Rectal smooth muscle tissue (tissue), 1 donor: ENCODE measurements around the gene CNTN1.
"Not testable (repeated sequence)": the region's sequence is repeated elsewhere in the genome, so short reads cannot be mapped to it uniquely, and the experiment has no call there.

Experiments used
- H3K27ac ChIP-seq: one replicate; pipeline ENCODE4 v1.7.0; 2013; ENCODE audit warnings: low read depth, low read length, inconsistent platforms
- H3K27me3 ChIP-seq: one replicate; pipeline ENCODE4 v1.7.0; 2013; ENCODE audit warnings: low read length; ENCODE audit not compliant: control insufficient read depth, insufficient read depth
- H3K36me3 ChIP-seq: one replicate; pipeline ENCODE4 v1.7.0; 2013; ENCODE audit warnings: low read length; ENCODE audit not compliant: control insufficient read depth, insufficient read depth
- H3K4me1 ChIP-seq: one replicate; pipeline ENCODE4 v1.7.0; 2013; ENCODE audit warnings: low read length; ENCODE audit not compliant: control insufficient read depth, insufficient read depth
- H3K4me3 ChIP-seq: one replicate; pipeline ENCODE4 v1.7.0; 2013; ENCODE audit warnings: low read length
- H3K9ac ChIP-seq: one replicate; pipeline ENCODE4 v1.7.0; 2013; ENCODE audit warnings: low read length

Gene CNTN1

DNA sequence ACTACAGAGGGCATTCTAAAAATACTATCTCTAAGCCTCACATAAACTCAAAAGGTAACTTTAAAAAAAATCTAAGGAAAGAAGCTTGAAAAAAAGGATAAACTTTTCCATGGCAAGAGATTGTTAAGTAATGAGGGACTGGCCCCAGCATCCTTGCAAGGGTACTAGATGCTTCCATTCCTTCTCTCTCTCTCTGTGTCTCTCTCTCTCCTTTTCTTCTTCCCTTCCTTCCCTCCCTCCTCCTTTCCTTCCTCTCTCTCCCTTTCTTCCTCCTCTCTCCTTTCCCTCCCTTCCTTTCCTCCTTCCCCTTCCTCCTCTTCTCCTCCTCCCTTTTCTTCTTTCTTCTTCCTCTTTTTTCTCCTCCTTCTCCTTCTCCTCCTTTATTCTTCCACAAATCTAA is 23.8 kb downstream of the CNTN1 start:
- no peak overlapping the region for H3K9ac ChIP-seq
- no peak overlapping the region for H3K27ac ChIP-seq
- H3K4me3 ChIP-seq, result no peak overlapping the region
- H3K27me3 ChIP-seq, result no peaks in the 10 kb centered on the region
- no peaks in the 10 kb centered on the region for H3K36me3 ChIP-seq
- no peaks in the 10 kb centered on the region for H3K4me1 ChIP-seq

DNA sequence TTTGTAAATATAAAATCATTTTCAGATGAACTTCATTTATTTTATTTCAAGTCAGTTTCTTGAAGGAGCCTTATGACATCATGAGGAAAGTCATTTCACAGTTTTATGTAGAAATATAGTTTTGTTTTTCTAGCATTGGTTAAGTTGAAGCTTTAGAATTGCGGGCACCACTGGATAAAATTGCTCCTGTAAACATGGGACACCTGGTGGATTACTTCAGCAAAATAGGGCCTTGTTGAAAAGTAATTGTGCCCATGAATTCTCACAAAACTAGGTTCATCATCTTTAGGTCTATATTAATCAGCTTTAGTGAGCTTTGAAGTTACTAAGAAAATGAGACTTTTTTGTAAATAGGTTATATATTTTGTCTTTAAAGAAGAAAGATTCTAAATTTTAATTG is 25.3 kb downstream of the CNTN1 start:
- no peaks in the 10 kb centered on the region for H3K4me1 ChIP-seq
- no peak overlapping the region for H3K9ac ChIP-seq
- no peaks in the 10 kb centered on the region for H3K27me3 ChIP-seq
- no peaks in the 10 kb centered on the region for H3K36me3 ChIP-seq
- no peak overlapping the region for H3K4me3 ChIP-seq
- no peak overlapping the region for H3K27ac ChIP-seq

DNA sequence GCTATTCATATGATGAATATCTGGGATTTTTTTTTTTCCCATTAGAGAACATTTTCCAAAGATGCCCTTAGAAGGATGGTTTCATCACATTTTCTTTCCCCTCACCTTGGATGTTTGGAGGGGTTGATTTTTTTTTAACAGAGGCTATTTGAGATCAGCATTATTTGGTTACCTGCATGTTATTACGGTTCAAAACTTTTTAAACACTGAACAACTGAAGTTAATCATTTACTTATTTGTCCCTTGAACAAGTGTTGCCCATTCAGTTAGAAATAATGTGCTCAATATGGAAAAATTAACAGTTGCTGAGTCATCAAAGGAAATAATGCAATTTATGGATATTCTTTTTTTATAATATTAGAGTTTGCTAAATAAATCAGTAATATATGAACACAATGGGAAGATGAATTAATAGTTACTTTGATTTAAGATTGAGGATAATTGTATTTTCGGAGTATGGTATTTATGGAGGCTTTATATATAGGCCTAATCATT is 26.7 kb downstream of the CNTN1 start:
- H3K9ac ChIP-seq, result no peak overlapping the region
- no peak overlapping the region for H3K4me3 ChIP-seq
- no peaks in the 10 kb centered on the region for H3K4me1 ChIP-seq
- no peaks in the 10 kb centered on the region for H3K36me3 ChIP-seq
- no peaks in the 10 kb centered on the region for H3K27me3 ChIP-seq
- H3K27ac ChIP-seq, result no peak overlapping the region

DNA sequence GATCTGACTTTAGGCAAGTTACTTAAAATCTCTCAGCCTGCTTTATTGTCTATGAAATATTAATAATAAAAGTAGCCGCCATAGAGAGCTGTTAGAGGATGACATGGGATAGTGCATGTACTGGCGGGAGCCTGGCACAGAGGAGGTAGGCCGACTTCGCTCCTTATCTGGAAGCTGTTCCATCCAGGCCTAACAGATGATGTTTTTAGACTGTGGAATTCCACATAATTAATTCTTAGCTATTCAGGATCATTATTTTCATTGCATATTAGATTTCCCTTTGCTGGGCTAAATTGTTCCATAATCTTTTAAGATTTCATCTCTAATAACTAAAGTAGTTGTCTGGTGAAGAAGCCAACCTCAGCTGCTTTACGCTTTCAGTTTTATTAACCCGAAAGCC is 30.8 kb downstream of the CNTN1 start:
- no peaks in the 10 kb centered on the region for H3K27me3 ChIP-seq
- H3K4me3 ChIP-seq, result no peak overlapping the region
- H3K27ac ChIP-seq, result no peak overlapping the region
- H3K36me3 ChIP-seq, result no peaks in the 10 kb centered on the region
- no peak overlapping the region for H3K9ac ChIP-seq
- no peaks in the 10 kb centered on the region for H3K4me1 ChIP-seq

DNA sequence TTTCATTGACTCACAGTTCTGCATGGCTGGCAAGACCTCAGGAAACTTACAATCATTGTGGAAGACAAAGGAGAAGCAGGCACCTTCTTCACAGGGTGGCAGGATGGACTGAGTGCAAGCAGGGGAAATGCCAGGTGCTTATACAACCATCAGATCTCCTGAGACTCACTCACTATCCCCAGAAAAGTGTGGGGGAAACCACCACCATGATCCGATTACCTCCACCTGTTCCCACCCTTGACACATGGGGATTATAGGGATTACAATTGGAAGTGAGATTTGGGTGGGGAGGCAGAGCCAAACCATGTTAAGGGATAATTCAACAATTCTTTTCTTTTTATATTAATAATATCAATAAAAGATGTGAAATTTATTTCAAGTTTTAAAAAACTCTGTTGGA is 34.1 kb downstream of the CNTN1 start:
- H3K27me3 ChIP-seq, result no peaks in the 10 kb centered on the region
- no peaks in the 10 kb centered on the region for H3K36me3 ChIP-seq
- no peak overlapping the region for H3K4me3 ChIP-seq
- no peak overlapping the region for H3K27ac ChIP-seq
- H3K9ac ChIP-seq, result no peak overlapping the region
- H3K4me1 ChIP-seq, result no peaks in the 10 kb centered on the region

DNA sequence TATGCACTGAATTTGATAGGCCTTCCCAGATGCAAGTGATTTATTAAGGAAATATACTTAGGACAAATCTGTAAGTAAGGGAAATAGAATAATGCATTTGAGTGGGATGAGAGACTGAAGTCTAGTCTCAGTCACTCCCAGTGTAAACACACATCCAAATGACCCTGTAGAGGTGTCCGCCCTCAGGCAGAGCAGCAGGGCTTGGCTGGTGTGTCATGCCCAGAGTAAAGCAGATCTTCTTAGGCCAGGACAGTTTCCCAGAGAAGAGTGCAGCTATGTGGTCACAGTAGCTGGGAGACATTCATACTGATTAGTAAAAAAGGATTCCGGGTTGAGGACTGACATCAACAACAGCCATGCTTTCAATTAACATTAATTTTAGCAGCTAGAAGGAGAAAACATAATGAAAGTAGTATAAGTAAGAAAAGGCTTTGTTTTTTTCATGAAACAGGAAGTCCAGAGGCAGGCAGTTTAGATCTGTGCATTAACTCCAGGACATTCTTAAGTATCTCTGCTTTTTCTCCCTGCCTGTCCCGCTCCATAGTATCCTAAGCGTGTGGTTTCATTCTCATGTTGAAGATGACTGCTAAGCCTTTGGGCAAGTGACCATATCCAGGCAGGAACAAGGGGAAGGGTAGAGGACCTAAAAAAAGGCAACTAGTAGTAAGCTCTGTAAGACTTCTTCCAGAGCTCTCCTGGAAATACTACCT is 35.7 kb downstream of the CNTN1 start:
- Histone ChIP-seq H3K36me3 (no peaks in the 10 kb centered on the region), H3K9ac (no peak overlapping the region), H3K27me3 (no peaks in the 10 kb centered on the region), H3K4me3 (no peak overlapping the region), H3K4me1 (no peaks in the 10 kb centered on the region), H3K27ac (no peak overlapping the region)

DNA sequence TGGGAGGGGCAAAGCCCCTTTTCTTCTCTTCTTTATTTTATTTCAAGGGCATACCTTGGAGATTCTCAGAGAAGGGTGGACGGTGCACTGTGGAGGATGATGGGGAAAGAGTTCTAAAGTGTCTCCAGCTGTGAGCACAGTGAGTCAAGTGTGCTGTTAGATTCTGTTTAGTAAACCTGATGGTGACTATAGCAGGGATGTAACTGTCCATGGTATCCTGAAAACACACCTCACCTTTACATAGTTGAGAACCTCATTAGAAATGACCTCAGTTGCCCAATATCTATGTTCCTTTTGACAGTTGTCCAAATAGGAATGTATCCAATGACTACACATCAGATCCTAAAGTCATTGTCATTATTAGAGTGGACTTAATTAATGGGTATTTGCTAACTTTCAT is 38.0 kb downstream of the CNTN1 start:
- H3K4me1 ChIP-seq, result no peaks in the 10 kb centered on the region
- H3K9ac ChIP-seq, result no peak overlapping the region
- H3K4me3 ChIP-seq, result no peak overlapping the region
- H3K27ac ChIP-seq, result no peak overlapping the region
- no peaks in the 10 kb centered on the region for H3K36me3 ChIP-seq
- H3K27me3 ChIP-seq, result no peaks in the 10 kb centered on the region

DNA sequence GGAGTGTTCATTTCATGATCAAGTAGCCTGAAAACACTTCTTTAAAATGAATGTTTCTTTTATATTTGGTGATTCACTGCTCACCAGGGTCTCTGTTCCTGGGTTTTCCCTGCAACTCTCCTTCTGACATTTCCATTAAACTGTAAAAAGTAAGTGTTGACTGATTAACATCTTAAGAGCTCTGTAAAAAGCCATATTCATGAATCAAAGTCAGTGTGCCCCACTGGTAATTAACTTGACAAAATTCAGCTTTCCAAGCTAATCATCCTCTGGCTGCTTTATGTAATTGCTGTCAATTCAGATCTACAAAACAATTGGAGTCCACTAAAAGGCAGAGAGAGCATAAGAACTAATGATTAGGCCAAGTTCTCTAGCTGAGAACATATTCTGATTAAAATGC is 41.6 kb downstream of the CNTN1 start:
- Histone ChIP-seq H3K9ac (no peak overlapping the region), H3K36me3 (no peaks in the 10 kb centered on the region), H3K27ac (no peak overlapping the region), H3K4me3 (no peak overlapping the region), H3K4me1 (no peaks in the 10 kb centered on the region), H3K27me3 (no peaks in the 10 kb centered on the region)

DNA sequence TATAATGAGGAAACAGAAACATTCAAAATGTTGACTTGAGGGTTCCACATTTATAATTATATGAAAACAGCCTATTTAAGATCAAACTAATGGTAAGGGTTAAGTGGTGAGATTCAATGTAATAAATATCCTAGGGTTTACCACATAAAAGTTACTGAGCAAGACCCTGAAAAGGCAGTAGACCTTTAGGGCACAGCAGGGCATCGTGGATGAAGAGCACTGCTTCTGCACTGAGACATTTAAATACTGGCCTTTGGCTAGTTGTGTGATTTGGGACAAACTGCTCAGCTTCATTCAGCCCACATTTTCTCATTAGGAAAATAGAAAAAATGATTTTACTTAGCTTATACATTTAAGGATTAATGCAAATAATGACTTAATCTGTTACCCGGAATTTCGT is 42.0 kb downstream of the CNTN1 start:
- Histone ChIP-seq H3K9ac (no peak overlapping the region), H3K27ac (no peak overlapping the region), H3K27me3 (no peaks in the 10 kb centered on the region), H3K4me1 (no peaks in the 10 kb centered on the region), H3K36me3 (no peaks in the 10 kb centered on the region), H3K4me3 (no peak overlapping the region)

DNA sequence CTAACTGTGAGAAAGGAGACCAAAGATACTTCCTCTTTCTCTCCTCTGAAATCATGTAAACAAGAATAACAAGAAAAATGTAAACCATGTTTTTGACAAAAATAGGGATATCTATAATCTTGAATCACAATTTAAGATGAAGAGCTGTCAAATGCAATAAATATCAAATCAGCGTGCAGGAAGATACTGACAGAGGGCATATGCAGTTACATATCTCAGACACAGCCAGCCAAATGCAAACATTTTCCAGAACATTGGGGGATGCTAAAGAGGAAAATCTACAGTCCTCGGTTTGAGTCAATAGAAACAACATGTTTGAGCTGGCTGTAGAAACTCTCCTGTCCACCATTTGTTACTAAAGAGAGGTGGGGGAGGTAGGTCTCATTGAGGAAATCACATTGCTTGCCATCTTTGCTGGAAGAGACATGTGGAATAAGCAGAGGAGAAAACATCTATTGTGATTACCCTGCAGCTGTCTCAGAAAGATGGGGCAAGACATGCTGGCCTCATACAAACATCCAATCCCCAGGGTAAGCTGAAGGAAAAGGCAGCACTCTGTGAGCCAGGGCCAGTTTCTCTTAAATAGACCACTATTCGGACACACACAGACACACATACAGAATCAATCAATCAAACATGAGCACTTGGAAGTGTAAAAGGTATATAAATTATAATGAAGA is 43.5 kb downstream of the CNTN1 start:
- no peak overlapping the region for H3K27ac ChIP-seq
- H3K36me3 ChIP-seq, result no peaks in the 10 kb centered on the region
- no peak overlapping the region for H3K4me3 ChIP-seq
- H3K4me1 ChIP-seq, result no peaks in the 10 kb centered on the region
- H3K9ac ChIP-seq, result no peak overlapping the region
- no peaks in the 10 kb centered on the region for H3K27me3 ChIP-seq

DNA sequence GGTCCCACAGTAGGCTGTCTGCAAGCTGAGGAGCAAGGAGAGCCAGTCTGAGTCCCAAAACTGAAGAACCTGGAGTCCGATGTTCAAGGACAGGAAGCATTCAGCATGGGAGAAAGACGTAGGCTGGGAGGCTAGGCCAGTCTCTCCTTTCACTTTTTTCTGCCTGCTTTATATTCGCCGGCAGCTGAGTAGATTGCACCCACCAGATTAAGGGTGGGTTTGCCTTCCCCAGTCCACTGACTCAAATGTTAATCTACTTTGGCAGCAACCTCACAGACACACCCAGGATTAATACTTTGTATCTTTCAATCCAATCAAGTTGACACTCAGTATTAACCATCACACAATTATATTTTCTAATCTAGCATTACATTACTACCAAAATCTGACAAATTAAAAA is 45.2 kb downstream of the CNTN1 start:
- H3K4me1 ChIP-seq, H3K9ac ChIP-seq, H3K27me3 ChIP-seq, H3K27ac ChIP-seq, H3K4me3 ChIP-seq, H3K36me3 ChIP-seq: not testable (repeated sequence)

DNA sequence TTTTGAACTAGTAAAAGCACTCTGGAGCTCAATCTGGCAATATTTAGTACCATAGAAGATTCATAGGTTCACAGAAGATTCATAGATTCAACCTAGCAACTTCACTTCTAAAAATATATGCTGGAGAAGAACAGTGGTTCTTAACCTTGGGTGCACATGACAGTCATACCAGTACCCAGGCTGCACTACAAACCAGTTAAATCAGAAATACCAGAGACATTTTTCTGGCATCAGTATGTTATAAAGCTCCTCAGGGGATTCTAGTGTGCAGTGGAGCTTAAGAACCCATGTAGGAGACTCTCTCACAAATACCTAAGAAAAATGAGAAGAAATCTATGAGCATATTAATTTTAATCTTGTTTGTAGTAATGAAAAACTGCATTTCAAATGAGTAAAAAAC is 46.6 kb downstream of the CNTN1 start:
- Histone ChIP-seq H3K4me3 (no peak overlapping the region), H3K27me3 (no peaks in the 10 kb centered on the region), H3K9ac (no peak overlapping the region), H3K27ac (no peak overlapping the region), H3K36me3 (no peaks in the 10 kb centered on the region), H3K4me1 (no peaks in the 10 kb centered on the region)

DNA sequence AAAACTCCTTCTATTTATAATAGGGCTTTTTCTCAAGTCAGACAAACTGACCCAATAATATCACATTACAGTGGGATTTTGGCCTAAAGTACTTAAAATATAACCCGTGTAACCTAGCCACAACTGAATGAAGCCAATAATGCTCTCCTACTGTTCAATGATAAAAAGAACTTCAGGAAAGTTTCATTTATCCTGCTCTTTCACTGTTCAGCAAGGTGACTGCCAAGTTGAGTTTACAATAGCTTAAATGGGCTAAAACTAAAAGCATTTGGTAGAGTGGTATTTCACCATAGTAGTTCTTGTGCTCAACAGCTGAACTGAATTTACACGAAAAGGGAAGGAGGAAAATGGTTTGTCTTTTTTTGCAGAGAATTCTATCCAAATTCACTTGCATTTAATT is 49.8 kb downstream of the CNTN1 start:
- no peak overlapping the region for H3K27ac ChIP-seq
- H3K9ac ChIP-seq, result no peak overlapping the region
- no peaks in the 10 kb centered on the region for H3K36me3 ChIP-seq

More for the DNA sequence above, 49.8 kb downstream of the CNTN1 start:
- no peak overlapping the region for H3K4me3 ChIP-seq
- H3K4me1 ChIP-seq, result no peaks in the 10 kb centered on the region
- H3K27me3 ChIP-seq, result no peaks in the 10 kb centered on the region
